GM23248 (cell line): Measurements from ENCODE around the gene NCR2. TPM values are rescaled to one million over a fixed set of nuclear protein-coding genes. Genes with fewer than 3 reads are reported as not detected.

Experiments
- DNase-seq: peaks from one replicate; pipeline ENCODE4 v3.0.0-alpha.2; 2015
- H2AFZ ChIP-seq: fragments of 200-600 bp; sonication (generic); 2 replicates; pipeline ENCODE4 v1.6.1; 2016; ENCODE audit warnings: antibody characterized with exemption
- H3F3A ChIP-seq: fragments of 200-600 bp; sonication (generic); 2 replicates; pipeline ENCODE4 v1.6.1; 2016; ENCODE audit warnings: mild to moderate bottlenecking, antibody characterized with exemption, mixed run types; ENCODE audit not compliant: insufficient read depth
- H3K27ac ChIP-seq: fragments of 200-600 bp; sonication (generic); 2 replicates; pipeline ENCODE4 v1.5.1; 2016; ENCODE audit warnings: mild to moderate bottlenecking
- H3K27me3 ChIP-seq: fragments of 200-600 bp; sonication (generic); replicated peaks from 2 replicates; pipeline ENCODE4 v1.6.1; 2016; ENCODE audit warnings: mild to moderate bottlenecking; ENCODE audit not compliant: insufficient read depth
- H3K36me3 ChIP-seq: fragments of 200-600 bp; sonication (generic); 2 replicates; pipeline ENCODE4 v1.6.1; 2016; ENCODE audit warnings: low read depth, mild to moderate bottlenecking
- H3K4me1 ChIP-seq: fragments of 200-600 bp; sonication (generic); 2 replicates; pipeline ENCODE4 v1.6.1; 2016; ENCODE audit warnings: mild to moderate bottlenecking; ENCODE audit not compliant: insufficient read depth
- H3K4me2 ChIP-seq: fragments of 200-600 bp; sonication (generic); one replicate; pipeline ENCODE4 v1.6.1; 2016; ENCODE audit warnings: mild to moderate bottlenecking; ENCODE audit not compliant: unreplicated experiment
- H3K4me3 ChIP-seq: fragments of 200-600 bp; sonication (generic); 2 replicates; pipeline ENCODE4 v1.5.1; 2016; ENCODE audit warnings: mild to moderate bottlenecking
- H3K79me2 ChIP-seq: fragments of 200-600 bp; sonication (generic); 2 replicates; pipeline ENCODE4 v1.6.1; 2016; ENCODE audit warnings: mild to moderate bottlenecking; ENCODE audit not compliant: insufficient read depth
- H3K9ac ChIP-seq: fragments of 200-600 bp; sonication (generic); 2 replicates; pipeline ENCODE4 v1.6.1; 2016; ENCODE audit warnings: mild to moderate bottlenecking
- H3K9me2 ChIP-seq: fragments of 200-600 bp; sonication (generic); 2 replicates; pipeline ENCODE4 v1.6.1; 2016; ENCODE audit warnings: mixed run types, mild to moderate bottlenecking, moderate library complexity; ENCODE audit not compliant: insufficient read depth
- H3K9me3 ChIP-seq: fragments of 200-600 bp; sonication (generic); one replicate; pipeline ENCODE4 v1.6.1; 2017; ENCODE audit warnings: low read depth
- H4K20me1 ChIP-seq: fragments of 200-600 bp; sonication (generic); 2 replicates; pipeline ENCODE4 v1.6.0; 2016; ENCODE audit not compliant: insufficient read depth
- EZH2 ChIP-seq: fragments of 200-600 bp; sonication (generic); IDR thresholded peaks from 2 replicates; pipeline ENCODE4 v1.6.1; 2018; ENCODE audit warnings: antibody characterized with exemption, mild to moderate bottlenecking; ENCODE audit not compliant: insufficient read depth, poor library complexity, severe bottlenecking
- EZH2phosphoT487 ChIP-seq: fragments of 200-600 bp; sonication (generic); IDR thresholded peaks from 2 replicates; pipeline ENCODE4 v1.6.1; 2018; ENCODE audit warnings: antibody characterized with exemption, moderate library complexity, mild to moderate bottlenecking, low read depth; ENCODE audit not compliant: insufficient read depth
- WGBS, 2 experiments: methylation state at CpG; one replicate each; pipeline ENCODE4 v1.1.6; 2015 to 2017; ENCODE audit warnings: low lambda C conversion rate in 2 of 2, low coverage in 1 of 2; ENCODE audit errors: missing lambda C conversion rate in 2 of 2; 5-methylcytosine and 5-hydroxymethylcytosine counted together
- in situ Hi-C: fragments of 300-500 bp; cut with MboI; formaldehyde crosslinking; loops from 2 replicates; pipeline ENCODE4 v1.15.0; 2020
- polyA plus RNA-seq: library from polyadenylated mRNA; unstranded; fragments of >200 nt; fragmentation: Nextera tagmentation; extraction: Ambion mirVana; gene quantifications from 2 replicates; pipeline ENCODE4 v1.2.1, GENCODE V29; 2016
- total RNA-seq: library from RNA; depleted of rRNA; stranded (reverse); fragments of >200 nt; shearing (Covaris generic); gene quantifications from 2 replicates; pipeline ENCODE4 v1.2.3, GENCODE V29; 2014

Gene NCR2
- total and polyA plus RNA-seq, 2 experiments from 2014 or later: not detected

GRCh38 chr6:41371461-41371991 is 36.1 kb downstream of the NCR2 start:
- peak overlapping the region; percentile 55 for H3K4me2 ChIP-seq
- no peaks in the 10 kb centered on the region for H3K9me2 ChIP-seq
- 6 to 9% methylated on average over 39 of the region's 39 CpGs for WGBS, 2 experiments
- no peak overlapping the region for H3K27ac ChIP-seq
- H2AFZ ChIP-seq: peak overlapping the region; percentile 70
- peak overlapping the region; percentile 53 for H3K4me3 ChIP-seq
- no peak overlapping the region for H3K9ac ChIP-seq
- in situ Hi-C loops: loop anchor here (25.0 kb wide), 1 partner anchor 666 kb away; no protein-coding TSS in a partner anchor
- peak; percentile 70 for DNase-seq
- no peaks in the 10 kb centered on the region for H3K4me1 ChIP-seq
- no peaks in the 10 kb centered on the region for H3F3A ChIP-seq
- no peaks in the 10 kb centered on the region for H3K36me3 ChIP-seq
- H4K20me1 ChIP-seq: no peaks in the 10 kb centered on the region
- TF ChIP-seq EZH2phosphoT487 (no peak), EZH2 (no peak)
- H3K79me2 ChIP-seq: no peaks in the 10 kb centered on the region
- peaks cover 56% of the 10 kb centered on the region for H3K27me3 ChIP-seq
- no peaks in the 10 kb centered on the region for H3K9me3 ChIP-seq

- DNase-seq: peak; percentile 44
- TF ChIP-seq EZH2phosphoT487 (0 out of 2 replicates have a peak, but pooled peaks have one; percentile 24), EZH2 (peak; percentile 81)
- no peaks in the 10 kb centered on the region for H4K20me1 ChIP-seq
- no peak overlapping the region for H3K27ac ChIP-seq
- H3K9ac ChIP-seq: no peak overlapping the region
- H3K4me1 ChIP-seq: no peaks in the 10 kb centered on the region
- peak overlapping the region; percentile 55 for H3K4me2 ChIP-seq
- H2AFZ ChIP-seq: peak overlapping the region; percentile 70
- in situ Hi-C loops: loop anchor here (25.0 kb wide), 1 partner anchor 665 kb away; no protein-coding TSS in a partner anchor
- 2 to 3% methylated on average over 30 to 42 of the region's 42 CpGs for WGBS, 2 experiments
- no peaks in the 10 kb centered on the region for H3K36me3 ChIP-seq
- peak overlapping the region; percentile 53 for H3K4me3 ChIP-seq
- H3K27me3 ChIP-seq: peaks cover 60% of the 10 kb centered on the region
- no peaks in the 10 kb centered on the region for H3F3A ChIP-seq
- H3K79me2 ChIP-seq: no peaks in the 10 kb centered on the region
- no peaks in the 10 kb centered on the region for H3K9me3 ChIP-seq
- H3K9me2 ChIP-seq: no peaks in the 10 kb centered on the region
Observed at GRCh38 chr6:41371992-41372831, 36.8 kb downstream of the NCR2 start.

- peaks cover 69% of the 10 kb centered on the region for H3K27me3 ChIP-seq
- H3K27ac ChIP-seq: no peak overlapping the region
- H3K4me1 ChIP-seq: no peaks in the 10 kb centered on the region
- DNase-seq: no peak
- H3K9me3 ChIP-seq: no peaks in the 10 kb centered on the region
- peak overlapping the region; percentile 55 for H3K4me2 ChIP-seq
- H3K4me3 ChIP-seq: no peak overlapping the region
- no peaks in the 10 kb centered on the region for H4K20me1 ChIP-seq
- H3K9me2 ChIP-seq: no peaks in the 10 kb centered on the region
- TF ChIP-seq EZH2phosphoT487 (0 out of 2 replicates have a peak, but pooled peaks have one; percentile 14), EZH2 (peak; percentile 71)
- H3K9ac ChIP-seq: no peak overlapping the region
- H3F3A ChIP-seq: no peaks in the 10 kb centered on the region
- no peak overlapping the region for H2AFZ ChIP-seq
- in situ Hi-C loops: loop anchor here (25.0 kb wide), 1 partner anchor 664 kb away; no protein-coding TSS in a partner anchor
- no peaks in the 10 kb centered on the region for H3K36me3 ChIP-seq
- H3K79me2 ChIP-seq: no peaks in the 10 kb centered on the region
- WGBS, 2 experiments: 6 to 9% methylated on average over 49 to 78 of the region's 81 CpGs
Observed at GRCh38 chr6:41372832-41373626, 37.6 kb downstream of the NCR2 start.

GRCh38 chr6:41373627-41373918 is 38.2 kb downstream of the NCR2 start:
- TF ChIP-seq EZH2phosphoT487 (0 out of 2 replicates have a peak, but pooled peaks have one; percentile 32), EZH2 (no peak)
- no peak overlapping the region for H3K4me2 ChIP-seq

More at GRCh38 chr6:41373627-41373918, 38.2 kb downstream of the NCR2 start:
- Histone ChIP-seq H3K4me3 (no peak overlapping the region), H3K36me3 (no peaks in the 10 kb centered on the region), H3K9me3 (no peaks in the 10 kb centered on the region), H2AFZ (no peak overlapping the region), H3K27ac (no peak overlapping the region), H4K20me1 (no peaks in the 10 kb centered on the region), H3K27me3 (peaks cover 72% of the 10 kb centered on the region), H3K79me2 (no peaks in the 10 kb centered on the region), H3K9ac (no peak overlapping the region), H3F3A (no peaks in the 10 kb centered on the region), H3K9me2 (no peaks in the 10 kb centered on the region), H3K4me1 (no peaks in the 10 kb centered on the region)
- no peak for DNase-seq
- in situ Hi-C loops: loop anchor here (25.0 kb wide), 1 partner anchor 664 kb away; no protein-coding TSS in a partner anchor
- 13 to 16% methylated on average over 20 to 22 of the region's 22 CpGs for WGBS, 2 experiments
